GM18520 (cell line): ENCODE results near the gene CDAN1.

Source experiments
- ATAC-seq: cut with Tn5 transposase; IDR thresholded peaks from one replicate; pipeline ENCODE4 v1.9.1; 2021; ENCODE audit not compliant: unreplicated experiment

CDAN1 gene

GRCh38 chr15:42675021-42675420 is 61.9 kb downstream of the CDAN1 start:
- ATAC-seq, result no peak

GRCh38 chr15:42674472-42674871 is 62.5 kb downstream of the CDAN1 start:
- ATAC-seq, result no peak
